GM21390 (cell line): Measurements from ENCODE around the gene PDZD2.
"Not testable (repeated sequence)": the region's sequence is repeated elsewhere in the genome, so short reads cannot be mapped to it uniquely, and the experiment has no call there.

ENCODE experiments used
- ATAC-seq: cut with Tn5 transposase; IDR thresholded peaks from one replicate; pipeline ENCODE4 v1.9.1; 2021; ENCODE audit not compliant: unreplicated experiment

PDZD2 gene

GRCh38 chr5:31638748-31639418, at the start of gene PDZD2:
PDZD2 (plus strand) TSS chr5:31639131.
- peak; percentile 79 for ATAC-seq

GRCh38 chr5:31593665-31594064, 45.3 kb upstream of the PDZD2 start:
- ATAC-seq = no peak

- no peak for ATAC-seq
These were observed 42.6 kb upstream of the PDZD2 start for GRCh38 chr5:31596354-31596753.

- ATAC-seq = no peak
These were observed 40.0 kb upstream of the PDZD2 start for GRCh38 chr5:31598640-31599611.

- ATAC-seq = not testable (repeated sequence)
These were observed 36.6 kb upstream of the PDZD2 start for GRCh38 chr5:31602305-31602704.

GRCh38 chr5:31604240-31604639, 34.7 kb upstream of the PDZD2 start:
- ATAC-seq = no peak

- no peak for ATAC-seq
These were observed 34.3 kb upstream of the PDZD2 start for GRCh38 chr5:31604644-31605043.

GRCh38 chr5:31605920-31606319, 33.0 kb upstream of the PDZD2 start:
- ATAC-seq = no peak

- ATAC-seq = no peak
These were observed 31.4 kb upstream of the PDZD2 start for GRCh38 chr5:31607546-31607945.

GRCh38 chr5:31611002-31611401, 27.9 kb upstream of the PDZD2 start:
- no peak for ATAC-seq

GRCh38 chr5:31613651-31614050, 25.3 kb upstream of the PDZD2 start:
- ATAC-seq = no peak

GRCh38 chr5:31614151-31615020, 24.5 kb upstream of the PDZD2 start:
- no peak for ATAC-seq

- no peak for ATAC-seq
These were observed 21.1 kb upstream of the PDZD2 start for GRCh38 chr5:31617867-31618266.

- no peak for ATAC-seq
These were observed 18.9 kb upstream of the PDZD2 start for GRCh38 chr5:31620026-31620425.

- ATAC-seq = no peak
These were observed 15.7 kb upstream of the PDZD2 start for GRCh38 chr5:31623249-31623648.

GRCh38 chr5:31625394-31625793, 13.5 kb upstream of the PDZD2 start:
- ATAC-seq = no peak

GRCh38 chr5:31626156-31626555, 12.8 kb upstream of the PDZD2 start:
- no peak for ATAC-seq

GRCh38 chr5:31626604-31627234, 12.2 kb upstream of the PDZD2 start:
- ATAC-seq = no peak

- ATAC-seq = no peak
These were observed 8.0 kb upstream of the PDZD2 start for GRCh38 chr5:31630931-31631330.

GRCh38 chr5:31632460-31632859, 6.5 kb upstream of the PDZD2 start:
- no peak for ATAC-seq

- ATAC-seq = no peak
These were observed 3.5 kb upstream of the PDZD2 start for GRCh38 chr5:31635446-31635845.
